ENCODE measurements around the gene APMAP.

GRCh38 chr20:25017257-25017803, 24.8 kb upstream of the APMAP start:
- TF ChIP-seq EZH2 (IDR thresholded peaks at IDR 0.05; ENCODE audit: borderline replicate concordance, low read length) (no peak), CTCF (IDR thresholded peaks at IDR 0.05; ENCODE audit: low read length) (no peak)

Measured in OCI-LY1 (cell line).